GM10248 (cell line): ENCODE data around the gene ZFAND6.

Experiments
- CTCF ChIA-PET: fragments of 300-600 bp; sonication (Branson Sonifier 250); formaldehyde crosslinking; extraction: SDS; loops from one replicate; lab custom pipeline; 2021; ENCODE audit warnings: antibody characterized with exemption; lab: Yijun Ruan, JAX
- POLR2A ChIA-PET: fragments of 350-650 bp; sonication (Branson Sonifier 250); formaldehyde crosslinking; extraction: SDS; loops from one replicate; lab custom pipeline; 2020; ENCODE audit warnings: antibody characterized with exemption; lab: Yijun Ruan, JAX
- DNase-seq: peaks from one replicate; pipeline ENCODE4 v3.0.0; 2012; ENCODE audit errors: extremely low spot score
- TF ChIP-seq, protein P1 (sequence below): IDR thresholded peaks from 2 replicates; pipeline ENCODE4 v1.5.1; 2012; ENCODE audit warnings: mild to moderate bottlenecking, low read depth; ENCODE audit errors: extremely low read depth, missing control alignments, control extremely low read depth

ZFAND6 gene

DNA sequence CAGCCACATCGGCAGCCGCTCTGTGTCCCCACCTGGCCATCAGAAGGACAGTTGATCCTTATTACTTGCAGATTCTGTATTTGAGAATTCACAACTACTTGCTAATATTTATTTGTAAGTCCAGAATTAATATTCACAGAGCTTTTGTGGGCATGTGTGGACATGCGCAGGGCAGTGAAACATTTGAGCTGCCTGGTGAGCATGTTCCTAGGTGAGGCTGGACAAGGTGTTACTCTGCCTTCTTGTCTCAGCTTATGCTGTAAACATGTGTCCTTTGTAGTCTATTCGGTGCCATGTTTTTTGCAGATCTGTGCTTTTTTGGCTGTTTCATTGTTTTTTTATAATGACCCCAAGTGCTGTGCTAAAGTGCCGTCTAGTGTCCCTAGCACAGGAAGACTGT, 108.9 kb downstream of the ZFAND6 start:
- CTCF ChIA-PET = interaction anchor here (1.0 to 1.8 kb wide), 4 partner anchors 9 to 197 kb away, joined by 3 to 8 read pairs (median 4); partner anchors contain the start of gene BCL2A1
- TF ChIP-seq, protein P1, sequence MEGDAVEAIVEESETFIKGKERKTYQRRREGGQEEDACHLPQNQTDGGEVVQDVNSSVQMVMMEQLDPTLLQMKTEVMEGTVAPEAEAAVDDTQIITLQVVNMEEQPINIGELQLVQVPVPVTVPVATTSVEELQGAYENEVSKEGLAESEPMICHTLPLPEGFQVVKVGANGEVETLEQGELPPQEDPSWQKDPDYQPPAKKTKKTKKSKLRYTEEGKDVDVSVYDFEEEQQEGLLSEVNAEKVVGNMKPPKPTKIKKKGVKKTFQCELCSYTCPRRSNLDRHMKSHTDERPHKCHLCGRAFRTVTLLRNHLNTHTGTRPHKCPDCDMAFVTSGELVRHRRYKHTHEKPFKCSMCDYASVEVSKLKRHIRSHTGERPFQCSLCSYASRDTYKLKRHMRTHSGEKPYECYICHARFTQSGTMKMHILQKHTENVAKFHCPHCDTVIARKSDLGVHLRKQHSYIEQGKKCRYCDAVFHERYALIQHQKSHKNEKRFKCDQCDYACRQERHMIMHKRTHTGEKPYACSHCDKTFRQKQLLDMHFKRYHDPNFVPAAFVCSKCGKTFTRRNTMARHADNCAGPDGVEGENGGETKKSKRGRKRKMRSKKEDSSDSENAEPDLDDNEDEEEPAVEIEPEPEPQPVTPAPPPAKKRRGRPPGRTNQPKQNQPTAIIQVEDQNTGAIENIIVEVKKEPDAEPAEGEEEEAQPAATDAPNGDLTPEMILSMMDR = no peak
- no peak for DNase-seq
- POLR2A ChIA-PET = no interaction called here

DNA sequence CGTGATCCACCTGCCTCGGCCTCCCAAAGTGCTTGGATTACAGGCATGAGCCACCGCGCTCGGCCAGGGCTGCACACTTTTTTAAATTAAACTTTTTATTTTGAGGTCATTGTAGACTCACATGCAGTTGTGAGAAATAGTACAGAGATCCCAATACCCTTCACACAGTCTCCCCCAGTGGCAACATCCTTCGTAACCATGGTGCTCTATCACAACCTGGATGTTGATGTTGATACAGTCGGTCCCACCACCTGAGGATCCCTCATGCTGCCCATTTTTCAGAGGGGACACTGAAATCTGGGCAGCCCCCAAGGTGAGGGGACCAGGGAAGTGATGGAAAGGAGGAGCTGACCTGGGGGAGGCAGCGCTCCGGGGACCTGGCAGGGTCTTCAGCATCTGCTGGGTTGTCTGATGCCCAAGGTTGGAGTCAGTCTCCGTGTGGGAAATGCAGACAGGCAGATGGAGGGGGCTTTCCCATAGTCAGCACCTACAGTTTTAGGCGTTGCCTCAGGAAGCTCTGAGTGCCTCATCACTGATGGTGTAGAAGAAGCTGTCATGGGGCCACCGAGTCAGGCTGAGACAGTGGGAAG, 110.4 kb downstream of the ZFAND6 start:
- POLR2A ChIA-PET = no interaction called here
- TF ChIP-seq, protein P1 = no peak
- CTCF ChIA-PET = no interaction called here
- DNase-seq = no peak

DNA sequence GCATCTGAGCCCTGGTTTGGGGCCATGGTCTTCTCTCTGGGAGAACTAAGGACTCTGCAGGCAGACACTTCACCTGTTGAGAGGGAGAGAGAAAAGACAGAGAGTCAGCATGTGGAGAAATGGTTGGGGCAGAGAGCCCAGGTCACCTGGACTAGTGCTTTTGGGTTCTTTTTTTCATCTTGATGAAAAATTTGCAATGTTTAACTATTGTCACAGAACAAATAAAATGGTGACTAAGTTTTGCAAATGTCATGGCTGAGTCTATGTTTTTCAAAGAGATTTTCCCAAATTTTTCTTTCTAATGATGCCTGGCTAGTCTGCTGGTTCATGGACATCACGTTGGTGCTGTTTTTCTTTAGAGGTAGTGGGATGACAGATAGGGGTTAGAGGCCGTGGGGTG, 111.1 kb downstream of the ZFAND6 start:
- TF ChIP-seq, protein P1 = no peak
- POLR2A ChIA-PET = no interaction called here
- DNase-seq = no peak
- CTCF ChIA-PET = no interaction called here

DNA sequence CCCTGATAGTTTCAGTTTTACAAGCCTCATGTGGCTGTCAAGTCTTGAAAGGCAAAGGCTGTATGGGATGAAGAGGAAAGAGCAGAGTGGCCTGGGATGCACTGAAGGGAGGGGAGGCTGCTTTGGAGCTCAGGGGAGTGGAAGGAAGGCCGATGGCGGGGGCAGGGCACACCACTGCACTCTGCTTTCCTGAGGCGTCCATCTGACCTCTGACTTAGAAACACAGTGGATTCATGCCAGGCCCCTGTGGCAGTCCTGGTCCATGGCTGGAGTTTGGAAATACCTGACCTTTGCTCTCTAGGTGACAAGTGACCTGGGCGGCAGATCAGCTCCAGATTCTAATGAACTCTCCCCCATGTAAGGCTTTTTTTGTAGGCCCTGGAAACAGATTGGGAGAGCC, 112.3 kb downstream of the ZFAND6 start:
- ChIA-PET POLR2A (no interaction called here), CTCF (interaction anchor here (0.7 to 3.2 kb wide), 12 partner anchors 9 to 792 kb away, joined by 3 to 16 read pairs (median 4); no protein-coding TSS in a partner anchor)

DNA sequence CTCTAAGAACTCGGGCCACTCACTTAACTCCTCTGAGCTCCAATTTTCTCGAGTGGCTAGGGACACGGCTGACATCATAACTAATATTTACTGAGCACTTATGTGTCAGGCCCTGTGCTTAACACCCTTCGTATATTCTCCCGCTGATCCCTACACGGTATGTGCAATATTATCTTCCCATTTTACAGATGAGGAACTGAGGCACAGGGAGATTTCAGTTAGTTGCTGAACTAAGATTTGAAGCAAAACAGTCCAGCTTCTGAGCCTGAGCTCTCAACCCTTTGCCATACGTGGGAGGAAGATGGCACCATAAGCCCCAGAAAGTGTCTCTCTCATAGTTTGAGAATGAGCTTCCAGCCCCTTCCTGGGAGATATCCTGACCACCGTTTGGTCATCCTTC, 112.9 kb downstream of the ZFAND6 start:
- ChIA-PET POLR2A (no interaction called here), CTCF (interaction anchor here (0.7 to 3.2 kb wide), 20 partner anchors 9 to 793 kb away, joined by 3 to 16 read pairs (median 4); no protein-coding TSS in a partner anchor)
- TF ChIP-seq, protein P1 = no peak
- DNase-seq = no peak

More for the DNA sequence above, 112.3 kb downstream of the ZFAND6 start:
- TF ChIP-seq, protein P1 = no peak
- no peak for DNase-seq

DNA sequence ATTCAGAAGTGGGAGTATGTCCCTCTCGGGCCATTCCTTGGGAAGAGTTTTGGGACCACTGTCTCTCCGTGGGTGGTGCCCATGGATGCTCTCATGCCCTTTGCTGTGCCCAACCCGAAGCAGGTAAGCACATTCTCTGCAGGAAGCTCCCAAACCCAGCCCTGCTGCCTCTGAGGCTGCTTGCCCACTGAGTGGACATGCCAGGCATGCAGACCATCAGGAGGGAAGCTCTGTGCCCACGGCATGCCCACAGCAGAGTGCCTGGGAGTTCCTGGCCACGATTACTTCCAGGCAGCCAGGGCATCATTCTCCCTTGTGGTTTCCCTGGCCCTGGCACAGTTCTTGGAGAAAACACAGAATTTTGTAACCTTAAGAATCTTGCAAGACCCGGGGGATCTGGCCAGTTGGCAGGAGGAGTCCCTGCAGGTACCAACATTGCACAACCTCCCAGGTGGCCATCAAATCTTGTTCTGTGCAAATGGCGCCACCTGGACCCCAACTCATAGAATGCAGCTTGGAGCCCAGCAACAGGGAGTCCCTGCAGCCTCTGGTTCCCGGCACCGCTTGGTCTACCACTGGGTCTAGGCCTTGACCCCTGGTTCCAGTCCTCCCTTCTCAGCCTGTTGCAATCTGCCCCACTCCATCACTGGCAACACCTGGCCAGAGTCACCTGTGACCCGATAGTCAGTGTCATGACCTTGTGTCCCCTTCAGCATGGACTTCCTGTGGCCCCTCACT, 113.7 kb downstream of the ZFAND6 start:
- CTCF ChIA-PET = interaction anchor here (0.7 to 3.2 kb wide), 23 partner anchors 9 to 834 kb away, joined by 3 to 16 read pairs (median 4); partner anchors contain the start of gene BCL2A1
- POLR2A ChIA-PET = no interaction called here
- peak; percentile 81 for DNase-seq
- TF ChIP-seq, protein P1 = peak; percentile 90
